Measurements from ENCODE around the gene LAYN. TPM values are rescaled to one million over a fixed set of nuclear protein-coding genes. Genes with fewer than 3 reads are reported as not detected.

LAYN gene
- total RNA-seq, 1 experiment from 2014 or later, result 3.7 TPM

- DNase-seq (ENCODE audit: low spot score), result no peak
- CTCF ChIA-PET, result interaction anchor here (2.3 kb wide), 1 partner anchor 44 kb away, joined by 6 read pairs; no protein-coding TSS in a partner anchor
- Mint-ChIP-seq H3K36me3 (peaks cover 25% of the 10 kb centered on the region), H3K27me3 (ENCODE audit: low read depth) (peaks cover 6% of the 10 kb centered on the region; the same call in 1 of the 2 replicates), H3K4me1 (peaks cover 24% of the 10 kb centered on the region), H3K9me3 (peaks cover 26% of the 10 kb centered on the region), H3K27ac (no peak overlapping the region), H3K4me3 (no peak overlapping the region)
- ATAC-seq, result no peak; the same call in 1 of the 2 replicates
- TF ChIP-seq, protein P1, sequence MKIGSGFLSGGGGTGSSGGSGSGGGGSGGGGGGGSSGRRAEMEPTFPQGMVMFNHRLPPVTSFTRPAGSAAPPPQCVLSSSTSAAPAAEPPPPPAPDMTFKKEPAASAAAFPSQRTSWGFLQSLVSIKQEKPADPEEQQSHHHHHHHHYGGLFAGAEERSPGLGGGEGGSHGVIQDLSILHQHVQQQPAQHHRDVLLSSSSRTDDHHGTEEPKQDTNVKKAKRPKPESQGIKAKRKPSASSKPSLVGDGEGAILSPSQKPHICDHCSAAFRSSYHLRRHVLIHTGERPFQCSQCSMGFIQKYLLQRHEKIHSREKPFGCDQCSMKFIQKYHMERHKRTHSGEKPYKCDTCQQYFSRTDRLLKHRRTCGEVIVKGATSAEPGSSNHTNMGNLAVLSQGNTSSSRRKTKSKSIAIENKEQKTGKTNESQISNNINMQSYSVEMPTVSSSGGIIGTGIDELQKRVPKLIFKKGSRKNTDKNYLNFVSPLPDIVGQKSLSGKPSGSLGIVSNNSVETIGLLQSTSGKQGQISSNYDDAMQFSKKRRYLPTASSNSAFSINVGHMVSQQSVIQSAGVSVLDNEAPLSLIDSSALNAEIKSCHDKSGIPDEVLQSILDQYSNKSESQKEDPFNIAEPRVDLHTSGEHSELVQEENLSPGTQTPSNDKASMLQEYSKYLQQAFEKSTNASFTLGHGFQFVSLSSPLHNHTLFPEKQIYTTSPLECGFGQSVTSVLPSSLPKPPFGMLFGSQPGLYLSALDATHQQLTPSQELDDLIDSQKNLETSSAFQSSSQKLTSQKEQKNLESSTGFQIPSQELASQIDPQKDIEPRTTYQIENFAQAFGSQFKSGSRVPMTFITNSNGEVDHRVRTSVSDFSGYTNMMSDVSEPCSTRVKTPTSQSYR (CRISPR knock-in tag; IDR thresholded peaks at IDR 0.05), result no peak
- no peak for TF ChIP-seq ATF1 (CRISPR knock-in tag; IDR thresholded peaks at IDR 0.05)
- TF ChIP-seq RORB (CRISPR knock-in tag; IDR thresholded peaks at IDR 0.05), result no peak
- no peak for TF ChIP-seq ZMAT4 (CRISPR knock-in tag; IDR thresholded peaks at IDR 0.05)
- no peak for TF ChIP-seq FOXP1 (CRISPR knock-in tag; IDR thresholded peaks at IDR 0.05; ENCODE audit: borderline replicate concordance)
- TF ChIP-seq ATF6 (CRISPR knock-in tag; IDR thresholded peaks at IDR 0.05), result no peak
- no peak for TF ChIP-seq ESRRA (CRISPR knock-in tag; IDR thresholded peaks at IDR 0.05; ENCODE audit: borderline replicate concordance)
- no peak for TF ChIP-seq FOXK1 (CRISPR knock-in tag; IDR thresholded peaks at IDR 0.05)
- TF ChIP-seq JUN (CRISPR knock-in tag; IDR thresholded peaks at IDR 0.05), result no peak
- POLR2A ChIA-PET, result no interaction called here
Measured at GRCh38 chr11:111559800-111560464, 19.4 kb downstream of the LAYN start.

- H3K4me1 Mint-ChIP-seq, result peaks cover 24% of the 10 kb centered on the region
- peaks cover 18% of the 10 kb centered on the region for H3K9me3 Mint-ChIP-seq
- ATAC-seq (no peak), DNase-seq (ENCODE audit: low spot score) (no peak)
- H3K36me3 Mint-ChIP-seq, result peaks cover 16% of the 10 kb centered on the region
- H3K27me3 Mint-ChIP-seq (ENCODE audit: low read depth), result peaks cover 6% of the 10 kb centered on the region; the same call in 1 of the 2 replicates
- CTCF ChIA-PET, result interaction anchor here (0.8 to 3.2 kb wide), 3 partner anchors 44 to 306 kb away, joined by 3 to 12 read pairs (median 6); no protein-coding TSS in a partner anchor
- POLR2A ChIA-PET, result no interaction called here
- H3K4me3 Mint-ChIP-seq, result no peak overlapping the region
- no peak overlapping the region for H3K27ac Mint-ChIP-seq
- TF ChIP-seq ZNF532 (CRISPR knock-in tag; IDR thresholded peaks at IDR 0.05; ENCODE audit: borderline replicate concordance), result no peak
- no peak for TF ChIP-seq HMGA2 (CRISPR knock-in tag; IDR thresholded peaks at IDR 0.05)
- no peak for TF ChIP-seq NR3C1 (CRISPR knock-in tag; conservative IDR thresholded peaks at IDR 0.05; ENCODE audit: low read depth)
- no peak for TF ChIP-seq ZMAT4 (CRISPR knock-in tag; IDR thresholded peaks at IDR 0.05)
- TF ChIP-seq FOXP4 (CRISPR knock-in tag; IDR thresholded peaks at IDR 0.05), result no peak
- no peak for TF ChIP-seq GRHL2 (CRISPR knock-in tag; IDR thresholded peaks at IDR 0.05; ENCODE audit: insufficient replicate concordance, severe bottlenecking)
- TF ChIP-seq, protein P2, sequence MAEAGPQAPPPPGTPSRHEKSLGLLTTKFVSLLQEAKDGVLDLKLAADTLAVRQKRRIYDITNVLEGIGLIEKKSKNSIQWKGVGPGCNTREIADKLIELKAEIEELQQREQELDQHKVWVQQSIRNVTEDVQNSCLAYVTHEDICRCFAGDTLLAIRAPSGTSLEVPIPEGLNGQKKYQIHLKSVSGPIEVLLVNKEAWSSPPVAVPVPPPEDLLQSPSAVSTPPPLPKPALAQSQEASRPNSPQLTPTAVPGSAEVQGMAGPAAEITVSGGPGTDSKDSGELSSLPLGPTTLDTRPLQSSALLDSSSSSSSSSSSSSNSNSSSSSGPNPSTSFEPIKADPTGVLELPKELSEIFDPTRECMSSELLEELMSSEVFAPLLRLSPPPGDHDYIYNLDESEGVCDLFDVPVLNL (CRISPR knock-in tag; IDR thresholded peaks at IDR 0.05; ENCODE audit: borderline replicate concordance, low read depth), result no peak
- TF ChIP-seq, protein P3, sequence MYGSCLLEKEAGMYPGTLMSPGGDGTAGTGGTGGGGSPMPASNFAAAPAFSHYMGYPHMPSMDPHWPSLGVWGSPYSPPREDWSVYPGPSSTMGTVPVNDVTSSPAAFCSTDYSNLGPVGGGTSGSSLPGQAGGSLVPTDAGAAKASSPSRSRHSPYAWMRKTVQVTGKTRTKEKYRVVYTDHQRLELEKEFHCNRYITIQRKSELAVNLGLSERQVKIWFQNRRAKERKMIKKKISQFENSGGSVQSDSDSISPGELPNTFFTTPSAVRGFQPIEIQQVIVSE (CRISPR knock-in tag; IDR thresholded peaks at IDR 0.05; ENCODE audit: borderline replicate concordance), result no peak
- no peak for TF ChIP-seq ATF1 (CRISPR knock-in tag; IDR thresholded peaks at IDR 0.05)
- TF ChIP-seq FOXK1 (CRISPR knock-in tag; IDR thresholded peaks at IDR 0.05), result no peak
- TF ChIP-seq, protein P4, sequence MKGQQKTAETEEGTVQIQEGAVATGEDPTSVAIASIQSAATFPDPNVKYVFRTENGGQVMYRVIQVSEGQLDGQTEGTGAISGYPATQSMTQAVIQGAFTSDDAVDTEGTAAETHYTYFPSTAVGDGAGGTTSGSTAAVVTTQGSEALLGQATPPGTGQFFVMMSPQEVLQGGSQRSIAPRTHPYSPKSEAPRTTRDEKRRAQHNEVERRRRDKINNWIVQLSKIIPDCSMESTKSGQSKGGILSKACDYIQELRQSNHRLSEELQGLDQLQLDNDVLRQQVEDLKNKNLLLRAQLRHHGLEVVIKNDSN (CRISPR knock-in tag; IDR thresholded peaks at IDR 0.05), result no peak
Measured at GRCh38 chr11:111560800-111561199, 20.3 kb downstream of the LAYN start.
